ENCODE results near the gene RNASE9. TPM values are rescaled to one million over a fixed set of nuclear protein-coding genes. Genes with fewer than 3 reads are reported as not detected.
"Not testable (repeated sequence)": the region's sequence is repeated elsewhere in the genome, so short reads cannot be mapped to it uniquely, and the experiment has no call there.

The RNASE9 gene
- total and polyA plus RNA-seq, 2 donors (not counting 1 experiment from before 2014, with no cell fraction given) = not detected

GRCh38 chr14:20506276-20506675, 54.6 kb downstream of the RNASE9 start:
- H4K20me1 ChIP-seq (ENCODE audit: control insufficient read depth, insufficient read depth, low read length, poor library complexity, severe bottlenecking); H2AFZ ChIP-seq (ENCODE audit: insufficient read depth, low read depth, low read length, poor library complexity, severe bottlenecking); CTCF ChIA-PET; H3K27me3 ChIP-seq (replicated peaks in 1 of 4; ENCODE audit: control extremely low read depth in 1 of 4, control insufficient read depth in 3 of 4, insufficient read depth in 4 of 4, low read length in 3 of 4); DNase-seq; H3K4me3 Mint-ChIP-seq; H3K4me2 ChIP-seq (replicated peaks; ENCODE audit: low read depth, low read length, poor library complexity, severe bottlenecking); H3K27me3 Mint-ChIP-seq; H3K9ac ChIP-seq (ENCODE audit: low read length); POLR2A ChIA-PET; H3K9me3 ChIP-seq (ENCODE audit: control extremely low read depth in 1 of 3, control insufficient read depth in 2 of 3, insufficient read depth in 1 of 3, low read length in 2 of 3); H3K79me2 ChIP-seq (ENCODE audit: control insufficient read depth, insufficient read depth, low read length); H3K36me3 ChIP-seq (replicated peaks in 1 of 2; ENCODE audit: control extremely low read depth in 1 of 2, control insufficient read depth in 1 of 2, extremely low read depth in 1 of 2, insufficient read depth in 2 of 2, low read length in 1 of 2); H3K9me3 Mint-ChIP-seq (ENCODE audit: insufficient read depth); H3K4me3 ChIP-seq (ENCODE audit: control extremely low read depth in 1 of 5, extremely low read depth in 1 of 5, insufficient read depth in 1 of 5, low read depth in 2 of 5, low read length in 4 of 5); ATAC-seq (ENCODE audit: low read depth); H3K27ac Mint-ChIP-seq; H3K27ac ChIP-seq (ENCODE audit: low read length in 2 of 2); intact Hi-C loops (cut with micrococcal nuclease): not testable (repeated sequence)
- H3K4me1 Mint-ChIP-seq = peaks cover 17% of the 10 kb centered on the region
- WGBS (ENCODE audit: insufficient coverage) = no CpG with 5 or more reads among the region's 30 CpGs
- peaks cover 9 to 12% of the 10 kb centered on the region in 2 donors for H3K4me1 ChIP-seq (ENCODE audit: control insufficient read depth in 2 of 2, insufficient read depth in 2 of 2, low read length in 2 of 2)

Other genes starting within 250 kb of the RNASE9 start
- gene CCNB1IP1, start 227.8 kb downstream of the RNASE9 start, total RNA-seq = 24.7 and 26.0 TPM in 2 replicates
- gene CCNB1IP1, start 227.8 kb downstream of the RNASE9 start, polyA plus RNA-seq = 48.8 and 56.4 TPM in 2 replicates
- gene PARP2, start 217.4 kb downstream of the RNASE9 start, total RNA-seq = 17.4 and 22.4 TPM in 2 replicates
- 17.0 and 19.8 TPM in 2 replicates for gene PARP2, start 217.4 kb downstream of the RNASE9 start, polyA plus RNA-seq
- gene TEP1, start 147.5 kb downstream of the RNASE9 start, total RNA-seq = 123 and 143 TPM in 2 replicates
- gene TEP1, start 147.5 kb downstream of the RNASE9 start, polyA plus RNA-seq = 67.3 and 69.9 TPM in 2 replicates
- 0.20 and 0.27 TPM in 2 replicates for gene KLHL33, start 124.9 kb downstream of the RNASE9 start, total RNA-seq
- 0.25 and 0.36 TPM in 2 replicates for gene KLHL33, start 124.9 kb downstream of the RNASE9 start, polyA plus RNA-seq
- 115 and 117 TPM in 2 replicates for gene OSGEP, start 106.2 kb downstream of the RNASE9 start, total RNA-seq
- 156 and 274 TPM in 2 replicates for gene OSGEP, start 106.2 kb downstream of the RNASE9 start, polyA plus RNA-seq
- gene APEX1, start 105.8 kb downstream of the RNASE9 start, total RNA-seq = 103 and 111 TPM in 2 replicates
- 169 and 251 TPM in 2 replicates for gene APEX1, start 105.8 kb downstream of the RNASE9 start, polyA plus RNA-seq
- 97.5 and 101 TPM in 2 replicates for gene PIP4P1, start 99.6 kb downstream of the RNASE9 start, total RNA-seq
- 183 and 284 TPM in 2 replicates for gene PIP4P1, start 99.6 kb downstream of the RNASE9 start, polyA plus RNA-seq
- 38.9 and 42.0 TPM in 2 replicates for gene PNP, start 91.6 kb downstream of the RNASE9 start, total RNA-seq
- 93.0 and 119 TPM in 2 replicates for gene PNP, start 91.6 kb downstream of the RNASE9 start, polyA plus RNA-seq
- gene RNASE10, start 55.5 kb downstream of the RNASE9 start, total RNA-seq = 1.2 and 1.7 TPM in 2 replicates
- 0.10 TPM in 1 of 2 replicates, not detected in the other for gene RNASE10, start 55.5 kb downstream of the RNASE9 start, polyA plus RNA-seq
- not detected in 2 replicates for gene RNASE11, start 27.0 kb upstream of the RNASE9 start, total RNA-seq
- gene RNASE11, start 27.0 kb upstream of the RNASE9 start, polyA plus RNA-seq = not detected in 2 replicates
- not detected in 2 replicates for gene RNASE12, start 30.3 kb upstream of the RNASE9 start, total RNA-seq
- not detected in 2 replicates for gene RNASE12, start 30.3 kb upstream of the RNASE9 start, polyA plus RNA-seq
- not detected in 2 replicates for gene OR6S1, start 80.6 kb upstream of the RNASE9 start, total RNA-seq
- gene OR6S1, start 80.6 kb upstream of the RNASE9 start, polyA plus RNA-seq = 0.14 and 0.16 TPM in 2 replicates
- 0.49 and 1.8 TPM in 2 replicates for gene RNASE4, start 123.5 kb upstream of the RNASE9 start, total RNA-seq
- 1.2 and 1.8 TPM in 2 replicates for gene RNASE4, start 123.5 kb upstream of the RNASE9 start, polyA plus RNA-seq
- gene ANG, start 127.7 kb upstream of the RNASE9 start, total RNA-seq = 1.7 and 2.3 TPM in 2 replicates
- 0.82 and 2.0 TPM in 2 replicates for gene ANG, start 127.7 kb upstream of the RNASE9 start, polyA plus RNA-seq
- gene EDDM3A, start 184.8 kb upstream of the RNASE9 start, total RNA-seq = not detected in 2 replicates
- 0.26 TPM in 1 of 2 replicates, not detected in the other for gene EDDM3A, start 184.8 kb upstream of the RNASE9 start, polyA plus RNA-seq
- not detected in 2 replicates for gene EDDM3B, start 207.4 kb upstream of the RNASE9 start, total RNA-seq
- gene EDDM3B, start 207.4 kb upstream of the RNASE9 start, polyA plus RNA-seq = not detected in 2 replicates
- gene RNASE6, start 220.2 kb upstream of the RNASE9 start, total RNA-seq = 53.2 and 60.2 TPM in 2 replicates
- gene RNASE6, start 220.2 kb upstream of the RNASE9 start, polyA plus RNA-seq = 37.2 and 56.6 TPM in 2 replicates
- gene RNASE1, start 241.8 kb upstream of the RNASE9 start, total RNA-seq = 0.81 TPM in 1 of 2 replicates, not detected in the other
- 0.25 and 1.5 TPM in 2 replicates for gene RNASE1, start 241.8 kb upstream of the RNASE9 start, polyA plus RNA-seq